Stimulated activated CD8-positive, alpha-beta memory T cell treated with anti-CD3 and anti-CD28 coated beads, Interleukin-15, amount 100 ng/mL, for 48 hours (primary cell): ENCODE data around the gene SLC25A42.

ENCODE experiments used
- DNase-seq, 2 donors: peaks; one replicate each; pipeline ENCODE4 v3.0.0-alpha.2; 2020; ENCODE audit warnings: low read depth in 2 of 2

The SLC25A42 gene

DNA sequence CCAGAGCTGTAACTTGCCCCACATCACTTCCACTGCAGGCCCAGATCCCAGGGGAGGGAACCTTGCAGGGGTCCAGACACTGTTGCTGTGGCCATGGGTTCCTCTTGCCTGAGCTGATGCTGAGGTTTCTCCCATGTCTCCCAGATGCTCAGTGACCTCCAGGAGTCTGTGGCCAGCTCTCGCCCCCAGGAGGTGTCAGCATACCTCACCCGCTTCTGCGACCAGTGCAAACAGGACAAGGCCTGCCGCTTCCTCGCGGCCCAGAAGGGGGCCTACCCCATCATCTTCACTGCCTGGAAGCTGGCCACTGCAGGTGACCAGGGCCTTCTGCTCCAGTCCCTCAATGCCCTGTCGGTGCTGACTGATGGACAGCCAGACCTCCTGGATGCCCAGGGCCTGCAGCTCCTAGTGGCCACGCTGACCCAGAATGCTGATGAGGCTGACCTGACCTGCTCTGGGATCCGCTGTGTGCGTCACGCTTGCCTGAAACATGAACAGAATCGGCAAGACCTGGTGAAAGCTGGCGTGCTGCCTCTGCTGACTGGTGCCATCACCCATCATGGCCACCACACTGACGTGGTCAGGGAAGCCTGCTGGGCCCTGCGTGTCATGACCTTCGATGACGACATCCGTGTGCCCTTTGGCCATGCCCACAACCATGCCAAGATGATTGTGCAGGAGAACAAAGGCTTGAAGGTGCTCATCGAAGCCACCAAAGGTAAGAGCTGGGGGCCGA lies 12.1 kb upstream of the SLC25A42 start:
- no peak for DNase-seq

GRCh38 chr19:19052921-19053320 lies 10.9 kb upstream of the SLC25A42 start:
- DNase-seq, result no peak

GRCh38 chr19:19053508-19054314 lies 10.1 kb upstream of the SLC25A42 start:
- peak in 1 of 2 donors; percentile 33 for DNase-seq

- DNase-seq, result no peak
These were observed 9.4 kb upstream of the SLC25A42 start for GRCh38 chr19:19054315-19054938.

- DNase-seq, result no peak
These were observed 8.8 kb upstream of the SLC25A42 start for GRCh38 chr19:19054939-19055440.

DNA sequence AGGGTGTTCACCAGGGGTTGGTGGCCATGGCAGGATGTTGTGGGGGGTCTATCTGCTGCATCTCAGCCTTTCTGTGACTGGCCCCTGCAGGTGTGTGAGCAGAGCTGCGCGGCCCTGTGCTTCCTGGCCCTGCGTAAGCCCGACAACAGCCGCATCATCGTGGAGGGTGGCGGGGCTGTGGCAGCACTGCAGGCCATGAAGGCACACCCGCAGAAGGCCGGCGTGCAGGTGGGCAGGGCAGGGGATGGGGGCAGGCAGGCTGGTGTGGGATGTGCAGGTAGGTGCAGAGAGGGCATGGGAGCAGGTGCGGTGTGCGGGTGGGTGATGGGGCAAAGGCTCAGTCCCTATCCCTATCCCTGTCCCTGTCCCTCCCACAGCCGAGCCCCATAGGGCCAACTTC lies 8.1 kb upstream of the SLC25A42 start:
- no peak for DNase-seq

DNA sequence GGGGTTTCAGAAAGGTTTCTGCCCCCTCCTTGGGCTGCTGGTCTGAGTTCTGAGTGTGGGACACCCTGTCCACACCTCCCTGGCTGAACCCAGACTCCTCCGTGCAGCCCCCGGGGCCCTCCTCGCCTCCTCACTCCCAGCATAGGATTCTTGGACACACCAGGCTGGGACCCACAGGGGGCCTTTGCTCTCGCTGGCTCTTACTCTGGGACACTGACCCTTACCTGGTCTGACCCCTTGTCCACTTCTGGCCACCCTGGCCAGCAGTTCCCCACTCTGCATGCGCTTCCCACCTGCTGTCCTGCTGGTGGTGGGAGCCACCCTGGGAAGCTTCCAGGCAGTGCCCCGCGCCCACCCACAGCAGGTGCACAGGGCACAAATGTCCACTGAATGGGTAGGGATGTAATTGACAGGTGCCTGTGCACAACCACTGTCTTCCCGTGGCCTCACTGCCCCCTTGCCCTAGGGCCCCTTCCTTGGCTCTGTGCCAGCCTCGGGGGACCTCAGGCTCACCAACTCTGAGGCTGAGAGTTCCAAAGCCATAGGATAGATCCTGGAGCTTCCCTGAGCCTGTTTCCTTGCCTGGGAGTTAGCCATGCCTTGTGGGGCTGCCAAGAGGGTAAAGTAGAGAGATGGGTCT lies 7.0 kb upstream of the SLC25A42 start:
- DNase-seq, result no peak

DNA sequence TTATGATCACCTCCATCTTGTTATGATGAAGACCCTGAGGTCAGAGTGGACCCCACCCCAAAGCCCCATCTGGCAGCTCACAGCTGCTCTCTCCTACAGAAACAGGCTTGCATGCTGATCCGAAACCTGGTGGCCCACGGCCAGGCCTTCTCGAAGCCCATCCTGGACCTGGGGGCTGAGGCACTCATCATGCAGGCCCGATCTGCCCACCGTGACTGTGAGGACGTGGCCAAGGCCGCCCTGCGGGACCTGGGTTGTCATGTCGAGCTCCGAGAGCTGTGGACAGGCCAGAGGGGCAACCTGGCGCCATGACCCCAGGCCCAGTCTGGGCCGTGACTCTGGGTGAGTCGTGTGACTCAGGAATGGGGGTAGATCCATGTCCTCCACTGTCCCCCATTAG lies 6.5 kb upstream of the SLC25A42 start:
- no peak for DNase-seq

DNA sequence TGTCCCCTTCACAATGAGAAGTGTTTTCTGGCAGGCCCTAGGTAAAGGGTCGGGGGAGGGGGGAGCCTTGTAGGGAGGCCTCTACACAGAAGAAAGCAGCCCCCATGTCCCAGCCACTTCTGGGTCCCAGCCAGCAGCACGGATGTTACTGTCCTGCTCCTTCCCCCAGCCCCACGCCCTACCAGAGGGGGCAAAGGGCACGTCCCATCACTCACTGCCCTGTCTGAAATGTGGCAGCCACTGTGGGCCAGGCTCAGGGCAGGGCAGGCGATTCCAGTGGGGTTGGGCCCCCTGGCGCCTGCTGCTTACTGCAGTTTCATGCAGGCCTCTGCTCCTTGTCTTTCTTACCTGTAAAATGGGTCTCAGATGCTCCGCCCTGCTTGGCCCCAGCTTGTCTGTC lies 6.1 kb upstream of the SLC25A42 start:
- no peak for DNase-seq

DNA sequence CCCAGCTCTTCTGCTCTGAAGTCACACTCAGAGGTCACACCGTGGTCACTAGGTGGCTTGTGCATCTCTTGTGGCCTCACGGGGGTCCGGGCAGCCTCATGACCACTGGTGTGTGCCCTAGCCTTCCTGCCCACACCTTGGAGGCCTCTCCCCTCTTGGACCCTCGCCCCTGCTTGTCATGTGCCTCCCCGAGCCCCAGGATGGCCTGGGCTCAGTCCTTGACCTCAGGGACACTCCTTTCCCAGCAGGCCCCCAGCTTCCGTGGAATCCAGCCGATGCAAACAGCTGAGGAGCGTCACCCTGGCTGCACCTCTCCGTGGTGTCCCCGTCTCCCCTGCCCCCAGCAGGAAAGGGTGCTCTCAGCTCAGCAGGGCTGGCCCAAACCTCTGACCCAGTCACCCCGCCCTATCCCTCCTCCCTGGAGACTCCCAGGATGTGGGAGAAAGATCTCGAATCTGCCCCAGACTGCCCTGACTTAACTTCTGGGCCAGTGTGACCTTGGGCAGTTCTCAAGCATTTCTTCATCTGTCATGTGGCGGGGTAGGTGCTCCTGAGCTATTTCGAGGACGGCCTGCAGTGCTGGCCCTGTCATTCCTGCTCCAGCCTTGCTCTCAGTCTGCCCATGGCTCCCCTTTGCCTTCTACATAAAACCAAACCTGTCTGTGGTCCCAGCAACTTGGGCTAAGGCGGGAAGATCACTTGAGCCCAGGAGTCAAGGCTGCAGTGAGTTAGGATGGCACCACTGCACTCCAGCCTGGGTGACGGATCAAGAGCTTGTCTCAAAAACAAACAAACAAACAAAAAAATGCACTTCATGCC lies 4.6 kb upstream of the SLC25A42 start:
- DNase-seq, result no peak

DNA sequence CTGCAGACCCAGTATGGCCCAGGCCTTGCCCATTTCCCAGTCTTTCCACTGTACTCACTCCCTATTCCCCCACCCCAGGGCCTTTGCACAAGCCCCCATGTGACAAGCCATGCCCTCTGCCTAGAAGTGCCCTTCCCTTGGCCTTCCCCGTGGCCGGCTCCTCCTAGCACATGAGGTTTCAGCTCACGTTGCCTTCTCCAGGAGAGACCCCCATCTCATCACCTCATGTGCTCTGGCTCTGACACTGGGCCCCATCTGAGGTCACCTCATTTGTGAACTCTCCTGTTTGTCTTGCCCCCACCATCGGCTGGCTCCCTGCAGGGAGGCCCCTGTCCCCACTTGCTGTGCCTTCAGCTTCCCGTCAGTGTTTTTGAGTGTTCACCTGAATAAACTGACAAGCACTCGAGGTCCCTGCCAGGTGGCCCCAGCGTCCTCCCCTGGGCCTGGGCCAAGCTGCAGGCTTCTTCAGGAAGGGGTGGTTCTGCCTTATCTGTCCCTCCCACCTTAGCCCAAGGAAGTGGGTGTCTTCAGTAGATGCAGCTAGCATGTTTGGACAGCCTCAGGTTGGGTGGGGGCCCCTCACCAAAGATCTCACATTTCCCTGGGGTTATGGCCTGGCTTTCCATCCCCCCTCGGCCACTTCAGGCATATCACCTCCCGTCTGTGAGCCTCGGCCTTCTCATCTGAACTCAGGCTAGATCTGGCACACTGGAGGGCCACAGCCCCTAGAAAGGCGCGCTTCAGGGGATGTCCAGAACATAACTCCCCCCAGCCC lies 3.8 kb upstream of the SLC25A42 start:
- DNase-seq, result no peak

DNA sequence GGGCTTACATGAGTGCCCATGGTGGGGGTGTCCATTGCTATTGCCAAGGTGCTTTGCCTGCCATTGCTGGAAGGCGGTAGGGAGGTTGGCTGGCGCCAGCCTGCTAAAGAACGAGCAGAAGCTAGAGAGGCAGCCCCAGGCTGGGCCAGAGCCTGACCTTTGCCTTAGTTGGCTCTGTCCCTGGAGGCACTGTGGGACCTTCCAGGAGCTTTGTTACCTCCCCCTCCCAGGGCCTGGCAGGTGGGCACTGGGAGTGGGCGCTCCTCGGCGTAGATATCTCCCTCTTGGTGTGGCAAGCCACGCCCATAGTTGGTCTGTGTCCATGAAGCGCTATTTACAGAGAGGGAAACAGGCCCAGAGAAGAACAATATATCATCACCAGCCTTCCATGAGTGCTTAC lies 2.3 kb upstream of the SLC25A42 start:
- no peak for DNase-seq

GRCh38 chr19:19062454-19063182 lies 1.2 kb upstream of the SLC25A42 start:
- DNase-seq, result no peak

- no peak for DNase-seq
These were observed 416 bp downstream of the SLC25A42 start for GRCh38 chr19:19064098-19064722.

GRCh38 chr19:19064811-19065745 lies 1.3 kb downstream of the SLC25A42 start:
- DNase-seq, result no peak

- DNase-seq, result no peak
These were observed 3.7 kb downstream of the SLC25A42 start for GRCh38 chr19:19067276-19068072.
